HepG2 (cell line): Measurements from ENCODE around the gene PAQR6. TPM values are rescaled to one million over a fixed set of nuclear protein-coding genes. Genes with fewer than 3 reads are reported as not detected.

Experiments
- HNRNPUL1 ChIP-seq: fragments of 200-400 bp; formaldehyde crosslinking; IDR thresholded peaks from 2 replicates; pipeline ENCODE4 v1.6.1; 2017; ENCODE audit warnings: low read depth, mild to moderate bottlenecking, low read length, moderate library complexity
- PATZ1 ChIP-seq: sonication (generic); formaldehyde crosslinking; IDR thresholded peaks from 2 replicates; pipeline ENCODE4 v1.4.0; 2020; ENCODE audit warnings: missing genetic modification reagents
- POLR2A ChIP-seq, 2 experiments: IDR thresholded peaks; 2 replicates each; pipeline ENCODE4 v1.6.1; 2011; ENCODE audit warnings: low read depth in 2 of 2, low read length in 2 of 2, mild to moderate bottlenecking in 1 of 2, moderate library complexity in 1 of 2; ENCODE audit not compliant: insufficient read depth in 1 of 2
- YY1 ChIP-seq: IDR thresholded peaks from 2 replicates; pipeline ENCODE4 v1.6.1; 2011; ENCODE audit warnings: low read length, low read depth, moderate library complexity, mild to moderate bottlenecking; ENCODE audit not compliant: insufficient read depth, insufficient replicate concordance
- ZNF275 ChIP-seq: sonication (generic); formaldehyde crosslinking; IDR thresholded peaks from 2 replicates; pipeline ENCODE4 v1.8.0; 2022; ENCODE audit warnings: missing genetic modification reagents, mild to moderate bottlenecking, inconsistent platforms, borderline replicate concordance
- polyA plus RNA-seq, 8 experiments: library from polyadenylated mRNA; depleted of rRNA in 3 of 8; stranded (reverse) in 7 of 8; unstranded in 1 of 8; fragments of >200 nt; fragmentation: Illumina TruSeq in 4 of 8; extraction: Trizol in 4 of 8; gene quantifications; 2 replicates each; pipeline versions ENCODE4 v1.2.1 to v1.2.3, GENCODE V29; 2011 to 2016; ENCODE audit warnings: low read depth in 4 of 8, missing spikeins in 1 of 8, mixed read lengths in 1 of 8; ENCODE audit not compliant: insufficient read depth in 1 of 8
- total RNA-seq, 5 experiments: library from RNA; depleted of rRNA; stranded (reverse); fragments of >200 nt; fragmentation: Illumina TruSeq; extraction: Trizol; gene quantifications; 2 replicates each; pipeline ENCODE4 v1.2.3, GENCODE V29; 2016; ENCODE audit warnings: low read depth in 1 of 5
- TF ChIP-seq, protein P1 (sequence below): sonication (generic); formaldehyde crosslinking; IDR thresholded peaks from 2 replicates; pipeline ENCODE4 v1.4.0; 2020; ENCODE audit warnings: missing genetic modification reagents, borderline replicate concordance

PAQR6 gene
- total and polyA plus RNA-seq, 2 of the 13 experiments (the other 11 are each of a cell fraction or from before 2014, with no cell fraction given) = 0.82 to 1.4 TPM

DNA sequence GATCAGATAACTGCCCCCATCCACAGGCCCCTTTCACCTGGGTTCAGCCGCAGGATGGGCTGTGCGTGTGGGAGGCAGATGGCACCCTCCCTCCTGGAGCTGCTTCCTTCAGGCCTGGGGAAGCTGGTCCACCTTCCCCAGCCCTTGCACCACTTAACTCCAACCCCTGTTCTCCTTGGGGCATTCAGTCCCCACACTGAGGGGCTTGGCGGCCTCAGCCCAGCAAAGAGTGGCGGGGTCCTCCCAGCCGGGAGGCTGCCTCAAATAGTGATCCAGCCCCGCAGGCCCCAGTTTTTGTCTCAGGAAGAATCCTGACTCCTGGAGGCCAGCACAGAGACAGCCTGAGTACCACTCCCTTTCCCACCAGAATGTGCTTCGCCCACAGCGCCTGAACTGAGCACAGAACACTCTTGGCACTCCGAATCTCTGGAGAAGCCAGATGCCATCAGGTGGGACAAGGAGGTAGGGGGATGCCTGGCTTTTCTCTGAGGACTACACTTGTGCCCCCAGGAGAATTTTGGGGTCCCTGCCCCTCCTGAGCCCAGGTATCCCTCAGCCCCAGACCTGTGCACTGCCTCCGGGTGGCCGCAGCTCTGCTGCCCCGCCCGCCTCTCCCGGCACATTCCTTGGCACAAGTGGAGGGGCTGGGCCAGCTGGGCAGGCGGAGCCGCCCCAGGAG, 936 bp downstream of the PAQR6 start (continued):
- TF ChIP-seq, protein P1, sequence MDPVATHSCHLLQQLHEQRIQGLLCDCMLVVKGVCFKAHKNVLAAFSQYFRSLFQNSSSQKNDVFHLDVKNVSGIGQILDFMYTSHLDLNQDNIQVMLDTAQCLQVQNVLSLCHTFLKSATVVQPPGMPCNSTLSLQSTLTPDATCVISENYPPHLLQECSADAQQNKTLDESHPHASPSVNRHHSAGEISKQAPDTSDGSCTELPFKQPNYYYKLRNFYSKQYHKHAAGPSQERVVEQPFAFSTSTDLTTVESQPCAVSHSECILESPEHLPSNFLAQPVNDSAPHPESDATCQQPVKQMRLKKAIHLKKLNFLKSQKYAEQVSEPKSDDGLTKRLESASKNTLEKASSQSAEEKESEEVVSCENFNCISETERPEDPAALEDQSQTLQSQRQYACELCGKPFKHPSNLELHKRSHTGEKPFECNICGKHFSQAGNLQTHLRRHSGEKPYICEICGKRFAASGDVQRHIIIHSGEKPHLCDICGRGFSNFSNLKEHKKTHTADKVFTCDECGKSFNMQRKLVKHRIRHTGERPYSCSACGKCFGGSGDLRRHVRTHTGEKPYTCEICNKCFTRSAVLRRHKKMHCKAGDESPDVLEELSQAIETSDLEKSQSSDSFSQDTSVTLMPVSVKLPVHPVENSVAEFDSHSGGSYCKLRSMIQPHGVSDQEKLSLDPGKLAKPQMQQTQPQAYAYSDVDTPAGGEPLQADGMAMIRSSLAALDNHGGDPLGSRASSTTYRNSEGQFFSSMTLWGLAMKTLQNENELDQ (CRISPR knock-in tag) = no peak
- no peak for TF ChIP-seq YY1
- 0 out of 4 replicates have a peak, but pooled peaks of 1 of the 2 experiments have one; percentile 25 for TF ChIP-seq POLR2A (IDR thresholded peaks at IDR 0.05; ENCODE audit: insufficient read depth in 1 of 2, low read depth in 2 of 2, low read length in 2 of 2)
- TF ChIP-seq ZNF275 (CRISPR knock-in tag) = no peak
- TF ChIP-seq PATZ1 = no peak
- TF ChIP-seq HNRNPUL1 = no peak
- TF ChIP-seq, all 625 proteins: peak for 6
